ENCODE results near the gene ACTL6B. TPM values are rescaled to one million over a fixed set of nuclear protein-coding genes. Genes with fewer than 3 reads are reported as not detected.
A peak's percentile ranks its signal among the peaks of the same experiment; 100 is the strongest.

ACTL6B gene
- total and polyA plus RNA-seq, 2 of the 13 experiments (the other 11 are each of a cell fraction or from before 2014, with no cell fraction given), result not detected

GRCh38 chr7:100671353-100672327, 15.4 kb upstream of the ACTL6B start:
- H3K27ac ChIP-seq (ENCODE audit: extremely low read length, insufficient read depth, low read length), result no peak overlapping the region
- ATAC-seq, result no peak
- TF ChIP-seq ZNF629 (CRISPR knock-in tag; conservative IDR thresholded peaks at IDR 0.05), result peak; percentile 80
- TF ChIP-seq ZNF556 (CRISPR knock-in tag; IDR thresholded peaks at IDR 0.05; ENCODE audit: borderline replicate concordance), result no peak
- 64% methylated on average over 18 of the region's 18 CpGs for WGBS (ENCODE audit: low lambda C conversion rate)
- peaks cover 3% of the 10 kb centered on the region; the same call in 1 of the 2 replicates for H4K20me1 ChIP-seq (ENCODE audit: insufficient read depth, low read length)
- peaks cover 0 to 3% of the 10 kb centered on the region in 2 experiments; a peak in 2 of 5 replicates for H3K36me3 ChIP-seq (replicated peaks in 1 of 2; ENCODE audit: control insufficient read depth in 1 of 2, insufficient read depth in 2 of 2, low read length in 2 of 2)
- CTCF ChIA-PET (ENCODE audit: low intra/inter-chr PET ratio, low total read pairs), result no interaction called here
- intact Hi-C loops (cut with micrococcal nuclease; ENCODE audit: unreplicated experiment) (no loop called here), in situ Hi-C loops (cut with HindIII; ENCODE audit: extremely low pct_ligation_motif_present, low pct_unique_long_range_greater_than_20kb) (no loop called here)
- H3K4me2 ChIP-seq (ENCODE audit: low read depth, low read length), result no peak overlapping the region
- H3K27me3 ChIP-seq (ENCODE audit: control insufficient read depth in 1 of 2, insufficient read depth in 2 of 2, low read length in 2 of 2), result peaks cover 0 to 4% of the 10 kb centered on the region in 2 experiments; a peak in 2 of 5 replicates
- no peak overlapping the region for H2AFZ ChIP-seq (ENCODE audit: low read length)
- no peak for DNase-seq (ENCODE audit: low spot score)
- no TSS peak for BruUV-seq (replicated peaks)
- no peak overlapping the region for H3K4me3 ChIP-seq (replicated peaks in 1 of 3; ENCODE audit: insufficient read depth in 1 of 3, low read depth in 2 of 3, low read length in 3 of 3)
- POLR2A ChIA-PET, result no interaction called here
- no peaks in the 10 kb centered on the region for H3K9me3 ChIP-seq (ENCODE audit: low read length)
- FAIRE-seq, result no peak
- H3K79me2 ChIP-seq (ENCODE audit: insufficient read depth, low read length), result peaks cover 9% of the 10 kb centered on the region
- peaks cover 11% of the 10 kb centered on the region; the same call in 1 of the 2 replicates for H3K4me1 ChIP-seq (ENCODE audit: insufficient read depth, low read length)
- H3K9ac ChIP-seq (ENCODE audit: insufficient read depth, low read depth, low read length), result no peak overlapping the region

GRCh38 chr7:100670074-100670473, 13.8 kb upstream of the ACTL6B start:
- Histone ChIP-seq H3K27ac (ENCODE audit: extremely low read length, insufficient read depth, low read length) (no peak overlapping the region), H3K4me2 (ENCODE audit: low read depth, low read length) (no peak overlapping the region), H3K4me1 (ENCODE audit: insufficient read depth, low read length) (peaks cover 6% of the 10 kb centered on the region; the same call in 1 of the 2 replicates), H3K36me3 (replicated peaks in 1 of 2; ENCODE audit: control insufficient read depth in 1 of 2, insufficient read depth in 2 of 2, low read length in 2 of 2) (no peaks in the 10 kb centered on the region), H3K4me3 (replicated peaks in 1 of 3; ENCODE audit: insufficient read depth in 1 of 3, low read depth in 2 of 3, low read length in 3 of 3) (no peak overlapping the region), H4K20me1 (ENCODE audit: insufficient read depth, low read length) (no peaks in the 10 kb centered on the region), H3K9me3 (ENCODE audit: low read length) (no peaks in the 10 kb centered on the region), H3K79me2 (ENCODE audit: insufficient read depth, low read length) (peaks cover 9% of the 10 kb centered on the region), H3K9ac (ENCODE audit: insufficient read depth, low read depth, low read length) (no peak overlapping the region), H3K27me3 (ENCODE audit: control insufficient read depth in 1 of 2, insufficient read depth in 2 of 2, low read length in 2 of 2) (peaks cover 0 to 4% of the 10 kb centered on the region in 2 experiments; a peak in 4 of 5 replicates), H2AFZ (ENCODE audit: low read length) (no peak overlapping the region)
- DNase-seq (ENCODE audit: low spot score), result no peak
- BruUV-seq (replicated peaks), result no TSS peak
- CTCF ChIA-PET (ENCODE audit: low intra/inter-chr PET ratio, low total read pairs), result no interaction called here
- POLR2A ChIA-PET, result no interaction called here
- TF ChIP-seq ZNF609 (CRISPR knock-in tag; IDR thresholded peaks at IDR 0.05; ENCODE audit: borderline replicate concordance) (no peak), ZNF280D (CRISPR knock-in tag; IDR thresholded peaks at IDR 0.05) (no peak), PBX3 (CRISPR knock-in tag; IDR thresholded peaks at IDR 0.05; ENCODE audit: borderline replicate concordance) (no peak)
- in situ Hi-C loops (cut with HindIII; ENCODE audit: extremely low pct_ligation_motif_present, low pct_unique_long_range_greater_than_20kb) (no loop called here), intact Hi-C loops (cut with micrococcal nuclease; ENCODE audit: unreplicated experiment) (no loop called here)
- no peak for FAIRE-seq
- 42% methylated on average over 8 of the region's 8 CpGs for WGBS (ENCODE audit: low lambda C conversion rate)
- ATAC-seq, result no peak
